ENCODE measurements around the gene LCN12.

DNA sequence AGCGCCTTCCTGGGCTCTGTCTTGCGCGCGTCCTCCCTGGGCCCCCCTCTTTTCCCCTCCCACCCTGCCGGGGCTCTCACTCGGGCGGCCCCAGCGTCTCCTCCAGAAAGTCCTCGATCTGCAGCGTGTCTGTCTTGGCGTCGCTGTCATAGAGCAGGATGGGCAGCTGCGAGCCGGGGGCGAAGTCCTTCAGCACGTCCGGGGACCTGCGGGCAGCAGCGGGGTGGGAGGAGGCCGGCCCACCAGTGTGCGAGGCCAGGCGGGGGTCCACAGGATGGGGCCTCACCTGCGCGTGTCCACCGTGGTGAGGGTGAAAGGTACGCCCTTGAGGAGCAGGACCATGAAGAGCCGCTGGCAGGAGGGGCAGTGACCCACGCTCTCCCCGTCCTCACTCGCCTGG lies 43.3 kb downstream of the LCN12 start:
- no peak for TF ChIP-seq CTCF (IDR thresholded peaks at IDR 0.05; ENCODE audit: insufficient read depth, low read length)
- TF ChIP-seq POLR2AphosphoS5 (IDR thresholded peaks at IDR 0.05; ENCODE audit: low read depth): no peak
- no peak for TF ChIP-seq REST (IDR thresholded peaks at IDR 0.05; ENCODE audit: insufficient replicate concordance, low read depth)

Data from HL-60 (cell line).